ENCODE results near the gene UNKL. TPM values are rescaled to one million over a fixed set of nuclear protein-coding genes. Genes with fewer than 3 reads are reported as not detected.

The UNKL gene
- total RNA-seq, 1 experiment from 2014 or later: 32.0 TPM

DNA sequence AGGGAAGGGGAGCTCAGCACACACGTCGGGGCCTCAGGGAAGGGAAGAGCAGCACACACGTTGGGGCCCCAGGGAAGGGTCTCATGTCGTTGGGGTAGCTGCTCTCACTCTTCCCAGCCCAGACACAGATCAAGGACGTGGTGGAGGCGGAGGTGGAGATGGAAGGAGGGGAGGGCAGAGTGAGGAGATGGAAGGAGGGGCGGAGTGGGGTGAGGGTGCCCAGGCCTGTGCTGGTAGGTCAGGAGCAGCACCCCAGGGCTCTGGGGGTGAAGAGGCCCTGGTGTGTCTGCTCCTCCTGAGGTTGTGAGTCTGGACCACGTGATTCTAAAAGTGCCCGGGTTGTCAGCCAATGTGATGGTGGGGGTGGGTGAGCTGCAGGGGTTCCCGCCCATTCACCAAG, 45.5 kb upstream of the UNKL start:
- Histone ChIP-seq H3K56ac (ENCODE audit: insufficient read length, low read depth, low read length) (no peak overlapping the region), H3K4me2 (ENCODE audit: insufficient read depth, insufficient read length, low read length) (no peak overlapping the region), H4K20me1 (ENCODE audit: control insufficient read depth, insufficient read depth, insufficient read length) (no peaks in the 10 kb centered on the region), H3K9ac (ENCODE audit: extremely low read depth, insufficient read length, low read length) (no peak overlapping the region), H4K5ac (ENCODE audit: insufficient read length, low read depth, low read length) (no peak overlapping the region), H3K4ac (ENCODE audit: low read depth, low read length) (no peak overlapping the region), H2BK5ac (ENCODE audit: insufficient read length, low read length) (no peak overlapping the region), H3K4me1 (ENCODE audit: insufficient read depth, low read length) (no peaks in the 10 kb centered on the region), H2AK5ac (ENCODE audit: insufficient read length, low read length) (no peak overlapping the region), H2AFZ (ENCODE audit: low read length) (no peak overlapping the region), H3K9me3 (ENCODE audit: control insufficient read depth, low read depth, low read length) (no peaks in the 10 kb centered on the region), H3K27me3 (ENCODE audit: insufficient read depth, low read length) (no peaks in the 10 kb centered on the region), H3K14ac (ENCODE audit: insufficient read depth, low read length) (no peak overlapping the region), H2BK120ac (ENCODE audit: low read depth, low read length, poor library complexity, severe bottlenecking) (no peak overlapping the region), H3K18ac (ENCODE audit: insufficient read length, low read depth, low read length) (no peak overlapping the region), H2BK15ac (ENCODE audit: low read depth, low read length) (no peak overlapping the region), H3K23ac (ENCODE audit: insufficient read length, low read depth, low read length) (no peak overlapping the region), H4K91ac (ENCODE audit: insufficient read length, low read depth, low read length) (no peak overlapping the region), H3K79me1 (ENCODE audit: insufficient read depth, low read depth, low read length, poor library complexity, severe bottlenecking) (no peaks in the 10 kb centered on the region), H2BK12ac (ENCODE audit: insufficient read length, low read depth, low read length) (no peak overlapping the region), H4K8ac (replicated peaks; ENCODE audit: insufficient read length, low read depth, low read length) (no peak overlapping the region), H3K27ac (ENCODE audit: insufficient read length, low read depth, low read length) (no peak overlapping the region), H3K79me2 (ENCODE audit: insufficient read depth, low read length) (no peaks in the 10 kb centered on the region), H3T11ph (ENCODE audit: low read length) (no peak overlapping the region), H3K23me2 (ENCODE audit: insufficient read length, low read depth, low read length, poor library complexity, severe bottlenecking) (no peaks in the 10 kb centered on the region), H2BK20ac (ENCODE audit: low read depth, low read length, poor library complexity, severe bottlenecking) (no peak overlapping the region)
- no peak for DNase-seq
- TF ChIP-seq, protein P1, sequence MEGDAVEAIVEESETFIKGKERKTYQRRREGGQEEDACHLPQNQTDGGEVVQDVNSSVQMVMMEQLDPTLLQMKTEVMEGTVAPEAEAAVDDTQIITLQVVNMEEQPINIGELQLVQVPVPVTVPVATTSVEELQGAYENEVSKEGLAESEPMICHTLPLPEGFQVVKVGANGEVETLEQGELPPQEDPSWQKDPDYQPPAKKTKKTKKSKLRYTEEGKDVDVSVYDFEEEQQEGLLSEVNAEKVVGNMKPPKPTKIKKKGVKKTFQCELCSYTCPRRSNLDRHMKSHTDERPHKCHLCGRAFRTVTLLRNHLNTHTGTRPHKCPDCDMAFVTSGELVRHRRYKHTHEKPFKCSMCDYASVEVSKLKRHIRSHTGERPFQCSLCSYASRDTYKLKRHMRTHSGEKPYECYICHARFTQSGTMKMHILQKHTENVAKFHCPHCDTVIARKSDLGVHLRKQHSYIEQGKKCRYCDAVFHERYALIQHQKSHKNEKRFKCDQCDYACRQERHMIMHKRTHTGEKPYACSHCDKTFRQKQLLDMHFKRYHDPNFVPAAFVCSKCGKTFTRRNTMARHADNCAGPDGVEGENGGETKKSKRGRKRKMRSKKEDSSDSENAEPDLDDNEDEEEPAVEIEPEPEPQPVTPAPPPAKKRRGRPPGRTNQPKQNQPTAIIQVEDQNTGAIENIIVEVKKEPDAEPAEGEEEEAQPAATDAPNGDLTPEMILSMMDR (conservative IDR thresholded peaks at IDR 0.05): no peak
- H3K4me3 Mint-ChIP-seq: no peak overlapping the region
- no CpG with 5 or more reads among the region's 10 CpGs for WGBS (ENCODE audit: extremely low coverage, insufficient read length, low lambda C conversion rate)
- no peaks in the 10 kb centered on the region for H3K9me3 Mint-ChIP-seq
- H3K36me3 Mint-ChIP-seq (ENCODE audit: insufficient read depth in 1 of 3, low read depth in 3 of 3): peaks cover 2 to 25% (median 21%) of the 10 kb centered on the region in 3 experiments; a peak in 5 of 7 replicates
- H3K27me3 Mint-ChIP-seq (ENCODE audit: low read depth): no peaks in the 10 kb centered on the region
- H3K27ac Mint-ChIP-seq: peak overlapping the region in 1 of 3 experiments; percentile 44; a peak in 1 of 7 replicates
- H3K4me1 Mint-ChIP-seq: no peaks in the 10 kb centered on the region
